GM12801 (cell line): ENCODE data around the gene PGBD4.

Experiments
- CTCF ChIP-seq: IDR thresholded peaks from one replicate; pipeline ENCODE4 v1.5.1; 2011; ENCODE audit warnings: control low read depth; ENCODE audit not compliant: insufficient read length; ENCODE audit errors: extremely low read depth

Gene PGBD4

DNA sequence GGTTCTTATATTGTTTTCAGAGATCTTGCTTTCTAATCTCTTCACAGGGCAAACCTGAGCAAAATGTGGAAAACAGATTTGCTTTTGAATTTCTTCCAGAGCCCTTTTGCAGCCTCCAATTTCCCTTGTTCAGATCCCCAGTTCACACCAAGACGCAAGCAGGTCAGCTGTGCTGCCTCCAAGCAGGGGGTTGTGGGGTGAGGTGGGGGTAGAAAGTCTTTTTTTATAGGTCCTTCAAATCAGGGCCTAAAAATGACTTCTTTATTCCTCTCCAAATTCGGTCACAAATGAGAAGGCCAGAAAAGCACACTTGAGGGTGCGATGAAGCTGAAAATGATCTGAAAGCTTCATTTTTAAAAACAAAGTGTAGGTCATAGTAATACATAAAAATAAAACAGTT is 36.6 kb upstream of the PGBD4 start:
- no peak for TF ChIP-seq CTCF

GRCh38 chr15:34065941-34066340 is 35.9 kb upstream of the PGBD4 start:
- TF ChIP-seq CTCF, result no peak

DNA sequence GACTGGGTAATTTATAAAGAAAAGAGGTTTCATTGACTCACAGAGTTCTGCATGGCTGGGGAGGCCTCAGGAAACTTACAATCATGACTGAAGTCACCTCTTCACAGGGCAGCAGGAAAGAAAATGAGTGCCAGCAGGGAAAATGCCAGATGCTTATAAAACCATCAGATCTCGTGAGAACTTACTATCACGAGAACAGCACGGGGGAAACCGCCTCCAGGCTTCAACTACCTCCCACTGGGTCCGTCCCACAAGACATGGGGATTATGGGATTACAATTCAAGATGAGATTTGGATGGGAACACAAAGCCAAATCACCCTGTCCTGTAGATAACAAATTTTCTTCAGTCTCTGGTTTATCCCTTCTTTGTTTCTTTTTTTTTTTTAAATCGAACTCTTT is 31.9 kb upstream of the PGBD4 start:
- TF ChIP-seq CTCF, result no peak

DNA sequence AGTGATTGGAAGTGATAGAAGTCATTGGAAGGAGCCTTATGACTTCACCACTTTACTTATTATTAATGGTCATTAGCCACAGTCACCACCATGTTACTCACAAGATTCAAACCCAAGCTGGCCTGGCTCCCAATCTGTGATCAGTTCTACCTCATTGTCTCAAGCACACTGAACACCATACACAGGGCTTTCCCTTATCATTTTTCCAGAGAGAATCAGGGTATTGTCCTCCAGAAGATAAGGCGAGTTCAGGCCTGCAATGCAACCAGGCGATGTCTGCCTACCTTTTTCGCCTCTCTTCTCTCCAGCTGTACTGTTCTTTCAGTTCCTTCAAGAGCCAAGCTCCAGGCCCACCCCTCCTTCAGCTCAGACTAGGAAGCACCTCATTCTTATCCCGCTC is 25.1 kb upstream of the PGBD4 start:
- no peak for TF ChIP-seq CTCF

GRCh38 chr15:34078900-34079299 is 23.0 kb upstream of the PGBD4 start:
- TF ChIP-seq CTCF, result no peak

GRCh38 chr15:34079904-34080303 is 22.0 kb upstream of the PGBD4 start:
- TF ChIP-seq CTCF, result no peak

GRCh38 chr15:34084086-34084485 is 17.8 kb upstream of the PGBD4 start:
- TF ChIP-seq CTCF, result no peak

- TF ChIP-seq CTCF, result no peak
Observed at GRCh38 chr15:34085746-34086145, 16.1 kb upstream of the PGBD4 start.
